ENCODE results near the gene AOPEP. TPM values are rescaled to one million over a fixed set of nuclear protein-coding genes. Genes with fewer than 3 reads are reported as not detected.

The AOPEP gene
- total and polyA plus RNA-seq, 12 donors: 110 to 250 (median 161) TPM

- ATAC-seq (no peak), DNase-seq (no peak)
- no peak overlapping the region for H3K27ac ChIP-seq
- H3K4me3 ChIP-seq: no peak overlapping the region
- H3K36me3 ChIP-seq: peaks cover 0 to 10% (median 4%) of the 10 kb centered on the region in 9 donors
- intact Hi-C loops (cut with DNase I): no loop called here
- H3K9me3 ChIP-seq: peaks cover 0 to 5% (median under 1%) of the 10 kb centered on the region in 11 donors
- TF ChIP-seq CTCF (IDR thresholded peaks at IDR 0.05): no peak
- WGBS, 2 donors: 96% methylated on average over 4 of the region's 4 CpGs
- H3K4me1 ChIP-seq: peaks cover 0 to 6% (median 0%) of the 10 kb centered on the region in 9 donors
- H3K27me3 ChIP-seq: no peaks in the 10 kb centered on the region
Measured at GRCh38 chr9:94754976-94755475, 28.5 kb downstream of the AOPEP start.

- Histone ChIP-seq H3K27ac (no peak overlapping the region), H3K4me1 (peaks cover 0 to 6% (median 0%) of the 10 kb centered on the region in 9 donors), H3K9me3 (no peaks in the 10 kb centered on the region), H3K4me3 (no peak overlapping the region), H3K27me3 (no peaks in the 10 kb centered on the region), H3K36me3 (peaks cover 0 to 15% (median 7%) of the 10 kb centered on the region in 9 donors)
- 86 to 89% methylated on average over 4 of the region's 4 CpGs for WGBS, 2 donors
- intact Hi-C loops (cut with DNase I): no loop called here
- TF ChIP-seq CTCF (IDR thresholded peaks at IDR 0.05): no peak
- no peak for DNase-seq
- no peak for ATAC-seq
Measured at GRCh38 chr9:94757158-94757557, 30.7 kb downstream of the AOPEP start.

- Histone ChIP-seq H3K4me1 (peaks cover 0 to 6% (median 0%) of the 10 kb centered on the region in 9 donors), H3K9me3 (no peaks in the 10 kb centered on the region), H3K36me3 (peaks cover 0 to 15% (median 7%) of the 10 kb centered on the region in 9 donors), H3K4me3 (no peak overlapping the region), H3K27me3 (no peaks in the 10 kb centered on the region), H3K27ac (no peak overlapping the region)
- intact Hi-C loops (cut with DNase I): no loop called here
- DNase-seq (no peak), ATAC-seq (no peak)
- 93 to 97% methylated on average over 1 of the region's 1 CpG for WGBS, 2 donors
- TF ChIP-seq CTCF (IDR thresholded peaks at IDR 0.05): no peak
Measured at GRCh38 chr9:94758031-94758430, 31.5 kb downstream of the AOPEP start.

- Histone ChIP-seq H3K9me3 (no peaks in the 10 kb centered on the region), H3K4me3 (no peak overlapping the region), H3K36me3 (peaks cover 0 to 15% (median 7%) of the 10 kb centered on the region in 9 donors), H3K27ac (no peak overlapping the region), H3K4me1 (peaks cover 0 to 6% (median 0%) of the 10 kb centered on the region in 9 donors), H3K27me3 (no peaks in the 10 kb centered on the region)
- no peak for TF ChIP-seq CTCF (IDR thresholded peaks at IDR 0.05)
- intact Hi-C loops (cut with DNase I): no loop called here
- ATAC-seq: no peak
- WGBS, 2 donors: 87 to 92% methylated on average over 1 of the region's 1 CpG
- DNase-seq: no peak
Measured at GRCh38 chr9:94758880-94759279, 32.4 kb downstream of the AOPEP start.
